GM18868 (cell line): ENCODE results near the gene NFATC1.
A peak's percentile ranks its signal among the peaks of the same experiment; 100 is the strongest.

Source experiments
- ATAC-seq: cut with Tn5 transposase; IDR thresholded peaks from one replicate; pipeline ENCODE4 v1.9.1; 2021; ENCODE audit warnings: mild to moderate bottlenecking, moderate library complexity; ENCODE audit not compliant: unreplicated experiment

Gene NFATC1

GRCh38 chr18:79388043-79388442, 7.7 kb upstream of the NFATC1 start:
- ATAC-seq, result no peak

DNA sequence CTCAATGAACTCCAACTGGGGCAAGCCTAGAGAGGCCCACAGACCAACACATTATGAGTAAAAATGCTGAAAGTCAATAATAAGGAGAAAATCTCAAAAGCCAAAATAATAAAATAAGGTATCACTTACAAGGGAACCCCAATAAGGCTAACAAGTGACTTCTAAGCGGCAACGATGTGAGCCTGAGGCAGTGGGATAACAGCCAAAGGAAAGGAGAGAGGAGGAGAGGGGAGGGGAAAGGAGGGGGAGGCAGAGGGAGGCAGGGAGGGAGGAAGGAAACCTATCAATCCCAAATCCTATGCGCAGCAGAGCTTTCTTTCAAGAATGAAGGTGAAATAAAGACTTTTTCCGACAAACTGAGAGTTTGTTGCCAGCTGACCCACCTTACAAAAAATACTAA, 6.0 kb upstream of the NFATC1 start:
- ATAC-seq, result no peak

- ATAC-seq, result no peak
Measured at GRCh38 chr18:79392226-79392625, 3.5 kb upstream of the NFATC1 start.

DNA sequence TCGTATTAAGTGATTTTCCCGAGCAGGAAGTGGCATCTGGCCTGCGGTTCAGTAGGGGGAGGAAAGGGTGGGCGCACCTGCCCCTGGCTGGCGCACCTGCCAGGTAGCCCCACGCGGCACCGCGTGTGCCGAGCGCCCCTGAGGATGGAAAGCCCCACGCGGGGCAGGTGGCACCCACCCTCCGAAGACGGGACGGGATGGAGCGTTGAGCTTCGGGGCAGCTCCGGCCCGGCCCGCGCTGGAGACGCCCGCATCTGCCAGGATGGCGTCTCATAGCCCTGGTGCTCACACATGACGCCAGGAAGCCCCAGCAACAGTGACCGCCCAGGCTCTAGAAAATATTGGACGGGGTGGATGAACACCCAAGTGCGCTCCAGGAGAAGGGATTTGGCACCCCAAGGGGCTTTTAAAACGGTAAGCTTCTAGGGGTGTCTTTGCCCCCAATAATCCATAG, 2.5 kb upstream of the NFATC1 start:
- no peak for ATAC-seq

DNA sequence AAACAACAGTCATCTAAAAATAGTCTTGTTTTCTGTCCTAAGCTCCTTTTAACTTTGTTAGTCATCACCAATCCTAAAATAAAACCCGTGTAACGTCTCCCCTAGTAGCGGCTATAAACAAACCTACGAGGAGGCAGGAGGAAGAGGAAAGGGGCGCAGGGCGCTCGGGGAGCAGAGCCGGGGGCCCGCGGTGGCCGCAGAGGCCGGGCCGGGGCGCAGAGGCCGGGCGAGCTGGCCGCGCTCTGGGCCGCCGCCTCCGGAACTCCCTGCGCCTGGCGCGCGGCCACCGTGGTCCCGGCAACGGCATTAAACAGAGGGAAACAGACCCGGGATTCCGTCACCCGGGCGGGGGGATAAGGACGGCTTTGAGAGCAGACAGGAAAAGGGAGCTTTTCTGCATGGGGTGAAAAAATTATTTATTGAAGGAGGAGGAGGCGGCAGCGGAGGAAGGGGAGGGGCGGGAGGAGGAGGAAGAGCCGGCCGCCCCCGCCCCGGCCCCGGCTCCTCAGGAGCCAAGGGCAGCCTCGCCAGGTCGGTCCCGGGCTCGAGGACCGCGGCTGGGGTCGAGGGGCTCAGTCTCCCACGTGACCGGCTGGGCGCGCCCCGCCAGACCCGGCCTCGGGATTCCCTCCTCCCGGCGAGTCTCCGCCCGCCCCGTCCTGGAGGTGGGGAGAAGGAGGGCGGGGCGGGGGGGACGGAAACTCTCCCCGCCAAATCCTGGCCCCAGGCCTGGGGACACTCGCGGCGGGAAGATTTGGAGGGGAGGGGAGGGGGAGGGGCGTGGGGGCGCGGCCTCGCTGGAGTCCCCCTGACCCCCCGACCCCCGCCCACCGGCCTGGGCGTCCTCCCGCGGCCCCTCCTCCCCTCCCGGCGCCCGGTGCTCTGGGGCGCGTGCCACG, 1.8 kb upstream of the NFATC1 start:
- ATAC-seq, result no peak

DNA sequence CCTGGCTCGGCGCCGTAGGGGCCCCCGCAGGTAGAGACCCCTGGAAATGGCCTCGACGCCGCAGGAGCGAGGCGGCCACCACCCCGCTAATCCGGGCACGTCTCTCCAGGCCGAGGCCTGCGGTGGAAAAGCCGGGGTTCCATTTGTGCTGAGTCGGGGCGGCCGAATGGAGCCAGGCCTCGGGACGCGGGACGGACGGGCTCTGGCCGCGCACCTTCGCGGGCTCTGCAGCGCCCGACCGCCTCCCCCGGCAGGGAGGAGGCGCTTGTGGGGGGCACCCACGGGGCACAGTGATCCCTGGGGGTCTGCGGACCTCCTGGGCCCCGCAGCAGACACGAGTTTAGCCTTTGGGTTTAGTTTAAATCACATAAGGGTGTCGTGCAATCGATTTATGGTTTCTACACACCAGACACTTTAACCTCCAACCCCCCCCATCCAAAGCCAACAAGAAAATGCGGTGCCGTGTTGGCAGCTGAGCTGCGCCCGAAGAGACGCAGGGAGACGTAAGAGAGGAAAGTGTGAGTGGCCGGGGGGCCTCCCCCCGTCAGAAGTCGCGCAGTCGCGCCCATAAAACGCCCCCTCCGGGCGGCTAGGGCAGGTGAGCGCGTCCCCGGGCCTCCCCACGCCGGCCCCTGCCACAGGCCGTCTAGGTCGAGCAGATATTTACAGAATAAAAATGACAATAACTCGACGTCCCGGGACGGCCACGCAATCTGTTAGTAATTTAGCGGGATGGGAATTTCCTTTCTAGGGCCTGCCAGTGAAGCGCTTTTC, 1.0 kb upstream of the NFATC1 start:
- ATAC-seq, result no peak

DNA sequence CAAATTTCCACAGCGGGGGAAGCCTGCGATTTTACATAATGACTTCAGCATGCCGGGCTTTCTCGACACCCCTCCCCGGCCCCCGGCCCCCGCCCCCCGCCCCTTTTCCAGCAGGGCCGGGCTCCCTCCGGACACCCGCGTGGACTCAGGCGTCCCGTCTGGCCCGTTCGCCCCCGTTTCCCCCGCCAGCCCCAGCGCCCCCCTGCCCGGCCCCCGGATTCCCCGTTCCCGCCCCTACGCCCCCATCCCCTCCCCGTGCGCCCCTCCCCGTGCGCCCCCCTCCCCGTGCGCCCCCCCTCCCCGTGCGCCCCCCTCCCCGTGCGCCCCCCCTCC, 456 bp upstream of the NFATC1 start:
- no peak for ATAC-seq

DNA sequence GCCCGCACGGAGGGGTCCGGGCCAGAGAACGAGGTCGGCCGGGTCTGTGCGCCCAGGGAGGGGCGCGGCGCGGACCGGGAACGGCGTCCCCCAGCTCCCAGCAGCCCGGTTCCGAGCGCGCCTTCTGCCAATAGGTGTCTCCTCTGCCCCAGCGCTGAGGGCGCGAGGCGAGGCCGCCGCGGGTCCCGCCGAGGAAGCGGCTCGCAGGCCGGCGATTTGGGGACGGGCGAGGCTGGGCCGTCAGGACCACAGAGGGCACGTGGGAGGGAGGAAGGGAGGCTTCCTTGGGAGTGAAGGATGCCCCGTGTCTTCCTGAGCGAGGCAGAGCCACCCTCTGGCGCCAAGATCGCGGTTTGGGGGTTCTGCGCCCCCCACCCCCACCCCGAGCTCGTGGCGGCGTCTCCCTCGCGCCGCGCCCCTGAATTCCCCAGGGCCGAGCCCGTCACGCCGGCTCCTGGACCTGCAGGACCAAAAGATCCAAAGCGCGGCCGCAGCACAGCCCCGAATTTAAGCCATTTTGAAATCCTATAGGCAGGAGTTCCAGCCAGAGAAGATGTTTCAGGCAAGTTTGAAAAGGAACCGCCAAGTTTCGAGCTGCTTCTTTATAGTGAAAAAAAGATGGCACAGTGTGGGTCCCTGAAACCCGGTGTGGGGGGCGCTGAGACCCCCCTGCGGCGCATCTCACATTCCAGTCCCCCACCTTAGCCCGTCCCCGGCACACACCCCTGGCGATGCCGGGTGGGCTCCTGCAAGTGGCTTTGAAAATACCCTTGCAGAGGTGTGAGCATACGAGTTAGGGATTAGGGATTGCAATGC, 909 bp downstream of the NFATC1 start:
- peak; percentile 26 for ATAC-seq

GRCh38 chr18:79397247-79397829, 1.6 kb downstream of the NFATC1 start:
- ATAC-seq, result no peak

DNA sequence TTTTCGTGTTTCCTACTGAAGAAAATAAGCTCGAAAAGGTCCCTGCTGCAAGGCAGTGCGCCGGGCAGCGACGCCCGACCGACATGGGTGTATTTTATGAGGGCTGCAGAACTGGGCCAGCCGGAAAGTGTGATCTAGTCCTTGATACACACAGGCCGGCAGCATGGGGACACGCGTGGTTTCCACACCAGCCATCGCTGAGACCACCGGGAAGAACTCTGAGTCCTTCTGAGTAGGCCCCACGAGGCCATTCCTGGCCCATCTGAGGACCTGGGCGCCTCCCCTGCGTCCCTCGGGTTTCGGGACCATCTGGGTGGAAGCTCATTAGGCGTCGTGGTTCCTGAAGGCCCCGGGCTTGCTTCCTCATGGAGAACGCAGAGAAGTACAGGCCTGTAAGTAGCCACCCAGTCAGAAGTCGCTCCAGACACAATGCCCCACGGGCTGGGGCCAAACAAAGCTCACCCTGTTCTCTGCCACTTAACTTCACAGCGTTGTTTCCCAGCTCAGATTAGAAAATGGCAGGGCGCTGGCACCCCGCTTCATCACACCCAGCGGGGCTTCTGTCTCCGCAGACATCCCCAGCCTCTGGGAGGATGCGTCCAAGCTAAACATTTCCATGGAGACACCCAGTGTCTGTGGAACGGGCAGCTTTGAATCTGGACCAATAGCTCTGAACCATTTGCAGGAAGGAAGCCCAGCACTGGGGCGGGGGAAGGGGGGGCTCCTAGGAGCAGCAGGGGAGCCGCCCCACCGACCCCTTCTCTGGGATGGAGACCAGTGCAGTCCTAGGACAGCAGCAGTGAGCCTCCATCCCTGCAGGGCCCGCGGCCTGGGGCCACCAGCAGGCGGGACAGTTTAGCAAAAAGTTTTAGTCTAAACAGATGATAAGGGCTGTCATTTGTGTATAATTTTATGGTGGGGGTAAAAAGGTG, 2.4 kb downstream of the NFATC1 start:
- ATAC-seq, result no peak

GRCh38 chr18:79399275-79400081, 3.7 kb downstream of the NFATC1 start:
- no peak for ATAC-seq

DNA sequence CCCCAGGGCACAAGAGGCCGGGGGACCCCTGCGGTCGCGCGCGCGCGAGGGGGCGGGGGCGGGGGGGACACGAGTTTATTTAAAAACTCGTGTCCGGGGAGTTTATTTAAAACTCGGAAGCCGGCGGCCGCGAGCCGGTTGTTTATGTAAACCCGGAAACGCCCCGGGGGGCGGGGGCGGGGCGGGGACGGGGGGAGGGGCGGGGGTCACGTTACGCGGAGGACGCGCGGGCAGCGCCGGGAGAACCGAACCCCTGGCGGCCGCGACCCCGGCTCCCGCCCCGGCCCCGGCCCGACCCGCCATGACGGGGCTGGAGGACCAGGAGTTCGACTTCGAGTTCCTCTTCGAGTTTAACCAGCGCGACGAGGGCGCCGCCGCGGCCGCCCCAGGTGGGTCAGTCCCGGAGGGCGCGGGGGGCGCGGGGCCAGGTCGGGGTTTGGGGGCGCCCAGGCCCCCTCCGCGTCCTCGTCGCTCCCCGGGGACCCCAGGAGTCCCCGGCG, 4.4 kb downstream of the NFATC1 start:
- no peak for ATAC-seq

DNA sequence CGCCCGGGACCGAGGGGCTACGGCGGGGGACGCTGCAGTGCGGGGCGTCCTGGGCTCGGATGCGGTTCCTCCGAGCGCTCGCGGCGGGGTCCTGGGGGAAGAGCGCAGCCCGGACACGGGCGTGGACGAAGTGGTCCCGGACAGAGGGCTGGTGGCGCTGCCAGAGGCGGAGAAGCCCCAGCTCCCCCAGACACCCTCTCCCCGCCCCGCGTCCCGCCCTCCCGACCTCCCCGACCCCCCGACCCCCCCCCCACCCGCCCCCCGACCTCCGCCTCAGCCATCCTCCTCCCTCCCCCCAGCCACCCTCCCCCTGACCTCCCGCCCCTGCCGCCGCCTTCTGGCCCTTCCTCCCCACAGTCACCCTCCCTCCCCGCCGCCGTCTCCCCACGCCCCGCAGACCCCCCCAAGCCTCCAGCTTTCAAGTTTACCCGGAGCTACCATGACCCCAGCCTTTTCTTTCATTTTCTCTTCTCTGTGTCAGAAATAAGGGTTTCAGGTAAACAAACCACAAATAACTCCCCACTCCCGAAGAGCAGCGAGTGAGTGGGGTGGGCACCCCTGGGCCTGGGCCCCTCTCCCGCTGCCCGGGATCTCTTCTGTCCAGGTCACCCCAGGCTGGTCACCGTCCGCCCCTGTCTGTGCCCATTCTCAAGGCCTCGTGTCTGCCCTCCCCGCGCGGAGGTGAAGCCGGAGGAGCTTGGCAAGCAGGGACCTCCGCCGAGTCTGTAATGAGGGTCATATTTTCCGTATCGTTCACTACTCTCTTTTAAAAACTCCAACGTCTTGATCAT, 5.1 kb downstream of the NFATC1 start:
- ATAC-seq, result no peak

GRCh38 chr18:79401494-79402208, 5.9 kb downstream of the NFATC1 start:
- no peak for ATAC-seq

GRCh38 chr18:79402209-79402576, 6.5 kb downstream of the NFATC1 start:
- ATAC-seq, result no peak

GRCh38 chr18:79402977-79403722, 7.4 kb downstream of the NFATC1 start:
- no peak for ATAC-seq
